Measurements from ENCODE around the gene JSRP1. TPM values are rescaled to one million over a fixed set of nuclear protein-coding genes. Genes with fewer than 3 reads are reported as not detected.
A peak's percentile ranks its signal among the peaks of the same experiment; 100 is the strongest.

Gene JSRP1
- total RNA-seq, 1 donor: 0.43 TPM

GRCh38 chr19:2274185-2274711 lies 18.0 kb upstream of the JSRP1 start:
- H3K4me3 ChIP-seq (ENCODE audit: low read depth, low read length): peak overlapping the region; percentile 43

GRCh38 chr19:2273356-2274184 lies 17.4 kb upstream of the JSRP1 start:
- peak overlapping the region; percentile 44 for H3K4me3 ChIP-seq (ENCODE audit: low read depth, low read length)
- DNase-seq (ENCODE audit: low read depth): peak; percentile 80
- TF ChIP-seq CTCF (IDR thresholded peaks at IDR 0.05; ENCODE audit: insufficient read depth, low read depth, low read length): peak; percentile 87

More at GRCh38 chr19:2274185-2274711, 18.0 kb upstream of the JSRP1 start:
- no peak for DNase-seq (ENCODE audit: low read depth)
- TF ChIP-seq CTCF (IDR thresholded peaks at IDR 0.05; ENCODE audit: insufficient read depth, low read depth, low read length): no peak

GRCh38 chr19:2271234-2272103 lies 15.3 kb upstream of the JSRP1 start:
- H3K4me3 ChIP-seq (ENCODE audit: low read depth, low read length): peak overlapping the region; percentile 99
- peak; percentile 75 for DNase-seq (ENCODE audit: low read depth)
- no peak for TF ChIP-seq CTCF (IDR thresholded peaks at IDR 0.05; ENCODE audit: insufficient read depth, low read depth, low read length)

GRCh38 chr19:2270423-2271233 lies 14.4 kb upstream of the JSRP1 start:
- TF ChIP-seq CTCF (IDR thresholded peaks at IDR 0.05; ENCODE audit: insufficient read depth, low read depth, low read length): no peak
- peak; percentile 91 for DNase-seq (ENCODE audit: low read depth)
- peak overlapping the region; percentile 99 for H3K4me3 ChIP-seq (ENCODE audit: low read depth, low read length)

- peak; percentile 34 for DNase-seq (ENCODE audit: low read depth)
- H3K4me3 ChIP-seq (ENCODE audit: low read depth, low read length): peak overlapping the region; percentile 99
- TF ChIP-seq CTCF (IDR thresholded peaks at IDR 0.05; ENCODE audit: insufficient read depth, low read depth, low read length): no peak
Observed at GRCh38 chr19:2270157-2270422, 13.9 kb upstream of the JSRP1 start.
